Right kidney (tissue), 1 donor: ENCODE data around the gene CHRNA9.

Experiments used
- DNase-seq: peaks from one replicate; pipeline ENCODE4 v3.0.0-alpha.2; 2016

CHRNA9 gene

DNA sequence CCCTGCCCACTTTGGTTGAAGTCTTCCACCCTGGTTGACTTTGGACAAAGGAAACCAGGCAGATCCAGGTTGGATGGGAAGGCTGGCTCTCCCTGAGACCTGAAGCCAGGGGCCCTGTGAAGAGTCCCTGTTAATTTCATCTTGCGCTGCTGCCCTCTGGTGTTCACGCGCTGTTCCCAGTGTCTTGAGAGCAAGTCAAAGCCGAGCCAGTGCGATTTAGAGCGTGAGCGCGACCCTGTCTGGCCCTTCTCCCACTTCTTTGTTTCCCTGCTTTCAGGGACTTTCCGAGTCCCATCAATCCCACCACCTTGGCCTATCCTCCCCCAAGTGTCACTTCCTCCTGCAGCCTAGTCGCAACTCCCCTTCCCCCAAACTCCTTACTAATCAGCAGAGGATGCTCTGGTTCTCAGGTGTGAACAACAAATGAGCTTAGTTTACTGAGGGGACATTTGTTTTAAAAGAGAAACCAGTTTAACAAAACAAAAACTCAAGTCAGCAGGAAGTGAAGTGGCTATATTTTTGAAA is 25.8 kb upstream of the CHRNA9 start:
- peak; percentile 73 for DNase-seq

- no peak for DNase-seq
These were observed 24.9 kb upstream of the CHRNA9 start for GRCh38 chr4:40310225-40310624.

DNA sequence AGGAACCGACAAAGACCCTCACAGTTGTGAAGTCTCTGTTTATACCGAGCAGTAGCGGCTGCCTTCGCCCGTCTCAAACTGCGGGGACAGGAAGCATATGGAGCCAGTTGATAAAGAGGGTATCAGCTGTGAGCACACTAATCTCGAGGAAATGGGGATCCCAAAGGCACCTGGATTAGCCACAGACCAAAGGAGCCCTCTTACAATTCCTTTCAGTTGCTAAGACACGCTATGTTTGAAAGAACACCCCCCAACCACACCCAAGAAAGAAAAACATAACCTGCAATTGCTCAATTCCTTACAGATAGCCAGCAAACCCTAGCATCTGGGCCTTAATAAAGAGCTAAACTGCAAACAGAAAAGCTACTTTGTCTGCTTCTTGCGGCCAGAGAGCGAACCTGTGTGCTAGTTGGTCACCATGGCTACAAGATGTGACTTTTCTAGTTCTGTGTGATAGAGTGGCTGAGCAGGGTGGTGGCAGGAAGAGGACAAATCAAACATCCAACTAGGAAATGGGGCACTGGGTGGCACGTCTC is 23.3 kb upstream of the CHRNA9 start:
- no peak for DNase-seq

DNA sequence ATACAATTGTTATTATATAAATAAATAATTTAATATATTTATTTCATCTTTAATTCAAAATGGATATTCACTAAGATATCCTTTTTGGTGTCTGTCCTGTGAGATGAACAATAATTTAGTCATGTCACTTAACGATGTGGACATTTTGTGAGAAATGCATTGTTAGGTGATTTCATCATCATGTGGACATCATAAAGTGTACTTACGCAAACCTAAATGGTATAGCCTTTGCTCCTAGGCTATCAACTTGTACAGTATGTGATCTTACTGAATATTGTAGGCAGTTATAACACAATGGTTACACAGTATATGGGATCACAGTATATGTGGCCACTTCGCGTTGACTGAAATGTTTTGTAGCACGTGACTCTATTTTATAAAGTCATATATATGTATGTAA is 20.2 kb upstream of the CHRNA9 start:
- no peak for DNase-seq

- no peak for DNase-seq
These were observed 18.8 kb upstream of the CHRNA9 start for GRCh38 chr4:40316333-40316781.

- DNase-seq: peak; percentile 75
These were observed 18.1 kb upstream of the CHRNA9 start for GRCh38 chr4:40316782-40317635.

- no peak for DNase-seq
These were observed 17.0 kb upstream of the CHRNA9 start for GRCh38 chr4:40317916-40318658.

- peak; percentile 38 for DNase-seq
These were observed 13.4 kb upstream of the CHRNA9 start for GRCh38 chr4:40321574-40322275.

DNA sequence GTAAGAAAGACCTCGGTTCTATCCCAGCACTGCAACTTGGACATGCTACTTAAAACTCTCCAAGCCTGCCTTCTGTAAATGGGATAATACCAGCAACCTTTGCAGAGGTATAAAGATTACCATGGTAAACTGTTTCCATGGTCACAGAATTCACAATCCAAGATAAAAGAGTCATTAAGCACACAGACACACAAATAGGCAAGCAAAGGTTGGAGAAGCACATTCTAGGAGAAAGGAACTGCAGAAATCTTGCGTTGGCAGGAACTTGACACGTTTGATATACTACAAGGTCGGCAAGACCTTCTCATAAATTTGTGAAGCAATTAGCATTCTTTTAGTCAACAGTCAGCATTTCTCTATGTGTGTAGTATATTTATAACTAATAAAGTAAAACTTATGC is 12.3 kb upstream of the CHRNA9 start:
- no peak for DNase-seq

GRCh38 chr4:40323866-40324265 is 11.3 kb upstream of the CHRNA9 start:
- DNase-seq: no peak

DNA sequence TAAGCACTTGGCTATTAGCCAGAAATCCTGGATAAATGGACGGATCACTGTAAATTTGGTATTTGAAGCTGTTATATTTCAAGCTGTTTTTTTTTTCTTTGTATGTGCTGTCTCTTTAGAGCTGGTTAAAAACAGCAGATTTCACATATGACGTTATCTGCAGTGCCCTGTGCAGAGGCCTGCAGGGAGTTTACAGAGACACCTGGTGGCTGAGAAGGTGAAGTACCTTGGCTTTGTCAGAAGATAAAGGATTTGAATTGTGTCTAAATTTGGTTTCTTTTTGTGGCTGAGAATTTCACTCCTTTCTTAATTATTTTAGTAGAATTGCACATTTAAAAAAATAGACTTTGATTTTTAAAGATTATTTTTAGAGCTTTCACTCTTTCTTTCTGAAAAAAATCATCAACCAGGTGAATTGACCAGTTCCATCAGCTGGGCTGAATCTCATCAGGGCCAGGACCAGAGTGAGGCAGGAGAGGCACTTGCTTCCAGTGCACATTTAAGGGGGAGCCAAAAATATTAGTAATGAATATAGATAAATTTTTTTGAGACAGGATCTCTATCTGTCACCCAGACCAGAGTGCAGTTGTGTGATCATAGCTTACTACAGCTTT is 9.6 kb upstream of the CHRNA9 start:
- DNase-seq: no peak

DNA sequence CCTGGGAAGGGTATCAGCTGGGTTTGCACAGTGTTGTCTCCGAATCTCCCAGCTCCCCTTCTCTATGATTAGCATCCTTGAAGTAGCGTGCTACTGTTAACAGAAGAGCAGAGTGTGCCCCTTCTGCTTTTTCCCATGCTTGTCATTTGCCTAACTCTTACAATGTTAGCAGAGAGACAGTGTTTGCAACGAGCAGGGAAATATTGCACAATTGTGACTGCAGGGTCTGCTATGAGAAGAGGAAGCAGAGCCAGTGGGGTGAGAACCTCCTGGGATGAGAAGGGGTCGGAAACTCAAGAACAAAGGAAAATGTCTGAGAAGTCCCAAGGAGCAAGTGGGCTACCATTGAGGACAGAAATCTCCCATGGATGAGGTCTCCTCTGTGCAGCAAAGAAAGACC is 7.8 kb upstream of the CHRNA9 start:
- no peak for DNase-seq

DNA sequence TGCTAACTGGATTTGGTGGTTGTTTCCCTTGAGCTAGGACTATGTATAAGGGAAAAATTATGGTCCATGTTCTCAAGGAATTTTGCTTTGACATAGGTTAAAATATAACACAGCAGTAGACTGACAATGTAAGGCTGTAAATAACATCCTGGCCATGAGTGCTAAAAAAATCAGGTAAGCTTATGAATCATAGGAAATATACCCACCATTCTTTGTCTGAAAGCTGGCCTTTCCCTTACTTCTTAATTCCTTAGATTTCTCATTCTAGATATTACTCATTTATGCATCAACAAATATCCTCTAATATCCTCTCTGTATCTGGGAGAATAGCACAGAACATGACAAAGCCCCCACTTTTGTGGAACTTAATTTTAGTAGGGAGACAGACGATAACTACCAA is 6.8 kb upstream of the CHRNA9 start:
- no peak for DNase-seq

GRCh38 chr4:40329805-40330204 is 5.3 kb upstream of the CHRNA9 start:
- DNase-seq: no peak

DNA sequence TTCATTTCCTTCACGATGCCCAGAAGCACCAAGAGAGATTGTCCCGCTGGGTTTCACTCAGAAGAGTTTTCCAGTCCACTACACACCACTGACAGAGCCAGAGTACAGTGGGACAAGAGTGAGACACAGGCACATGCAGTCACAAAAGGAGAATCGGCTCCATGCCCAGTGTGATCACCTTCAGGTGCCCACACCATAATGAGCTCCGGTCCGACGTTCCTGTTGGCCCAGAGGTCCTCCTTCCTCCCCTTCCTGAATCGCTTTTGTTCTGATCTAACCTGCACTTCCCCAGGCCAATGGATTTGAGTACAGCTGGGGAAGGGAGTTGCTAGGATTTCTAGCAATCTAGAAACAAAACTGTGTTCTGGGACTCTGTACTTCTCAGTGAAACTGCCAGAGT is 4.6 kb upstream of the CHRNA9 start:
- no peak for DNase-seq

DNA sequence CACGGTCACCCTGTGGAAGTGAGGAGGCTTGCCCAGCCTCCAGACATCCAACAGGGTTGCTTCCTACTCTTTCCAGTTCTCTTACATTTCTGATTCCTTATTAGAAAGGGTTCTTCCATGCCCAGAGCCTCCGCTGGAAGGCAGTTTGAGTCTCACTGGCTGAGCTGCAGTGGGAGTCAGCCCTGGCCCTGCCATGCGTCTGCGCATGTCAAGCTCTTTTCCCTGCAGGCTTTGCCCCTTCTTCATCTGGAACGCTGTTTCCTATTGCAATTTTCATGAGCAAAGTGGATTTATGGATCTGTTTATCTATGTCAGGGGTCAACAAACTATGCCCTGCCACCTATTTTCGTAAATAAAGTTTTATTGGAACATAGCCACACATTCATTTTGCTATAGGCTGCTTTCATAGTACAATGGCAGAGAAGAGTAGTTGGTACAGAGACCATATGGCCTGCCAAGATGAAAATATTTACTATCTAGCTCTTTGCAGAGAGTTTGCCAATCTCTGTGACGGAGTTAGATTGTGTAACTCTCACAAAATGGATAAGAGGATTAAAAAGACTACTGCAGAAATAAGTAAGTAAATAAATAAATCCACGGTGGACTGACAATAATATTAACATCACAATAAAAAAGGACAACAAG is 3.9 kb upstream of the CHRNA9 start:
- no peak for DNase-seq

DNA sequence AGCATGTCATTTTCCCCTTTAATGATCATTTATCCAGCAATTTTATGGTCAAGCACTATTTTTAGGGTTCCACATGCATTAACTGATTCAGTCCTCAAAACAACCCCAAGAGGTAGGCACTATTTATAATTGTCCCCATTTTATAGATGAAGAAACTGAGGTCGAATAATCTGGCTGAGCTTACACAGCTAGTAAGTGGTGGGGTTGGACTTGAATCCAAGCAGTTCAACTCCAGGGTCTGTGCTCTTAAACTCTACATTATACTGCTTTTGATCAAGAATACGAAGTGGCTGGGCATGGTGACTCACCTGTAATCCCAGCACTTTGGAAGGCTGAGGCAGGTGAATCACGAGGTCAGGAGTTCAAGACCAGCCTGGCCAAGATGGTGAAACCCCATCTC is 3.2 kb upstream of the CHRNA9 start:
- no peak for DNase-seq

DNA sequence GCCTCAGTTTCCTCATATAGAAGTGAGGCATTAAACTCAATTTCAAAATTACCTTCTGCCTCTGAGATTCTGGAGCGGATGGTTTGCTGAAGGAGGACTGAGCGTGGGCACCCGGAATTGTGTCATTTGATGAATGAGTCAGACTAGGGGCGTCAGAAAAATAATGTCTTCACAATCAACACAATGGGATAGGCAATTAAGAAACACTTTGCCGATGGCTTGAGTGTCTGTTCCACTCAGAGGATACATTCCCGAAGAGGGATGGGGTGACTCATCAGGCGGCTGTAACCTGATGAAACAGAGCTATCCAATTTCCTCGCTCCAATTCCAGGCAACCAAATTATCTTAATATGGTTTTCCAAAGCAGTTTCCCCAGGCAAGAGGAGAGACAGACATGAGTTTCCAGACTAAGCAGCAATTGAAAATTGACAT is 1.2 kb upstream of the CHRNA9 start:
- no peak for DNase-seq

DNA sequence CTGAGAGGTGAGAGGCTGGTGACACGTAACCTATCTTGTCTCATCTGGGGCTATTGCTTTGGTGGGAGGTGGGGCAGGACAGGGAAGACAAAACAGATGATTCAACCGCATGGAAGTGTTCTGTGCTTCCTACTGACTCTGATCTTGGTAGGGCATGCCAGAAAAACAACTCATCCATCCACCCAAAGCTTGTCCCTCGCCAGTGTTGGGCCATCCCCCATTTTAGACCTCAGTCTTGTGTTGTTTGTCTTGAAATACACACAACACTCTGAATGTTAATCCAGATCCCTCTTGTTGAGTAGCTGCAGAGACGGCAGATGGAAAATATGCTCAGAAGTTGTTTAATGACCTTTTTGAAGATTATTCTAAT is 377 bp downstream of the CHRNA9 start:
- no peak for DNase-seq

DNA sequence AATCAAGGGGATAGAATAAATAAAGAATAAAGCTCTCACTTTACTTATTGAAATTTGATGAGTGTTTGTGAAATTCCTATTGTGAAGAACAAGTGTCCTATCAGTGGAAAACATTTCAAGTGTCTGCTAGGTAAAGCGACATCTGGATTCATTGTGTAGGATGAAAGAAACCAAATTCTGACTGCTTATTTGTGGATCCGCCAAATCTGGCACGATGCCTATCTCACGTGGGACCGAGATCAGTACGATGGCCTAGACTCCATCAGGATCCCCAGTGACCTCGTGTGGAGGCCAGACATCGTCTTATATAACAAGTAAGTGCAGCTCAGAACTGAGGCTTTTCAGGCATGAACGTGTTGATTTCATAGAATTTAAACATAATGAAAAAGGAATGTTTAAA is 1.9 kb downstream of the CHRNA9 start:
- DNase-seq: no peak

GRCh38 chr4:40337523-40337922 is 2.4 kb downstream of the CHRNA9 start:
- no peak for DNase-seq

DNA sequence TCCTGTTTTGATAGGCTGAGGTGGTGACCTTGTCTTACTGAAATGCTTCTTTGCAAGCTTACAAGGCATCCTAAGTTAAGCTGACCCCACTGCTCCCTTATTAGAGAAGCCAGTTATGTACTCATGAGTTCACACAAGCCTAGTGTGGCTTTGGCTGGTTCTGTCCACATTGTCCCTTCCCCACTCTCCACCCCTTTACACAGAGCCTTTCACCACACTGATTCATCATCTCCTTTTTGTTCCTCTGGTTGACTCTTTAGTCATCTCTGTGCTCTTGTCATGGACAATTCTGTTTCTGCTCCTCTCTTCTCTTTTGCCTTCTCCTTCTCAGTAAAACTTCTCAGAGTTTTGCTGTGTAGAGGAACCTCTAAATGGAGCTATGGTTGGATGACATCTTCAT is 4.9 kb downstream of the CHRNA9 start:
- DNase-seq: no peak
